Suprapubic skin (tissue), 4 donors: Measurements from ENCODE around the gene ALG12. TPM values are rescaled to one million over a fixed set of nuclear protein-coding genes. Genes with fewer than 3 reads are reported as not detected.
A peak's percentile ranks its signal among the peaks of the same experiment; 100 is the strongest.

Experiments
- DNase-seq, 2 donors: peaks; one replicate each; pipeline ENCODE4 v3.0.0-alpha.2; 2019; ENCODE audit warnings: low spot score in 2 of 2
- H3K27ac ChIP-seq: fragments of 200-600 bp; sonication (generic); one replicate; pipeline ENCODE4 v1.5.1; 2019
- H3K27me3 ChIP-seq: fragments of 200-600 bp; sonication (generic); one replicate; pipeline ENCODE4 v1.5.1; 2019
- H3K36me3 ChIP-seq: fragments of 200-600 bp; sonication (generic); one replicate; pipeline ENCODE4 v1.5.1; 2019
- H3K4me1 ChIP-seq: fragments of 200-600 bp; sonication (generic); one replicate; pipeline ENCODE4 v1.5.1; 2019
- H3K4me3 ChIP-seq: fragments of 200-600 bp; sonication (generic); one replicate; pipeline ENCODE4 v1.5.1; 2019; ENCODE audit warnings: mild to moderate bottlenecking
- H3K9me3 ChIP-seq: fragments of 200-600 bp; sonication (generic); one replicate; pipeline ENCODE4 v1.5.1; 2019
- CTCF ChIP-seq, 2 donors: fragments of 200-600 bp in 1 of 2; fragments of 450-650 bp in 1 of 2; sonication (generic) in 1 of 2; IDR thresholded peaks; one replicate each; pipeline ENCODE4 v1.5.1; 2016 to 2019; ENCODE audit warnings: antibody characterized with exemption in 2 of 2, mild to moderate bottlenecking in 1 of 2, moderate library complexity in 1 of 2
- EP300 ChIP-seq: sonication (generic); formaldehyde crosslinking; IDR thresholded peaks from one replicate; pipeline ENCODE4 v1.6.1; 2017; ENCODE audit warnings: antibody characterized with exemption
- POLR2A ChIP-seq, 2 donors: fragments of 450-650 bp; IDR thresholded peaks; one replicate each; pipeline ENCODE4 v1.6.1; 2017; ENCODE audit warnings: antibody characterized with exemption in 2 of 2, mild to moderate bottlenecking in 2 of 2, moderate library complexity in 2 of 2
- POLR2AphosphoS5 ChIP-seq, 3 donors: sonication (generic); formaldehyde crosslinking; IDR thresholded peaks; one replicate each; pipeline ENCODE4 v1.6.1; 2017; ENCODE audit warnings: antibody characterized with exemption in 3 of 3
- WGBS: methylation state at CpG from one replicate; pipeline ENCODE4 v1.1.5; 2018; 5-methylcytosine and 5-hydroxymethylcytosine counted together
- total RNA-seq, 4 donors: library from RNA; depleted of rRNA; stranded (reverse); fragments of >200 nt; gene quantifications; one replicate each; pipeline ENCODE4 v1.1.0, GENCODE V29; 2016

Gene ALG12
- total RNA-seq, 4 donors from 2014 or later: 13.2 to 23.8 (median 16.8) TPM

DNA sequence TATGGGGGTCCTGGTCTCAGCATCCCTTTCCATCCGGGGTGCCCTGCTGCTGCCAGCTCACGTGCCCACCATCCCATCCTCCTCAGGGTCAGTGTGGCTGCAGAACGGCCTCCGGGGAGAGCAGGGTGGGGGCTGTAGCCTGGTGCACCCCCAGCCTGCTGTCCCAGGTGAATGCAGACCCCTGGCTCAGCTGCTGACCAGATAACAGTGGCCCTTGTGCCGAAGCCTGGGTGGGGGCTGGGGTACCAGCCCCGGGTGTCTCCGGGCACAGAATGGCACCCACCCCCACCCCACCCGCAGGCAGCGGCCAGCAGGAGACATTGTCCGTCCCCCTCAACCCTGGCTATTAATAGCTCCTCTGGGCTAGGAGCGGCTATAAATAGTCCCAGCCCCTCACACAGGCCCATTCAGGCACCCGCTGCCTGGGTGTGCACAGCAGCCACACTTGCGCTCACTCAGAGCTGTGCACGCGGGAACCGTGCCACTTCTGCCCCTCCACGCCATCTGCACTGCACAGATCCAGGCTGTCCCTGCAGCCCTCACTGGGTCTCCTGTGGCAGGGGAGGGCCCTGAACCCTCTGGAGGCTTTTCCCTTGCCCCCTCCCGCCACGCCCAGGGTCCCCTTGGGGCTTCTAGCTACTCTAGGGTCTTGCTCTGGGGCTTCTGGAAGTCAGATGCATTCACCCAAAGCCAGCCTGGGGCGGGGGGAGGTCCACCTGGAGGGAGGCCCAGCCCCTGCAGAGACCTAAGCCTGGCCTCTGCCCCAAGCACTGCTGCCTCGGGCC is 18.9 kb upstream of the ALG12 start:
- Histone ChIP-seq H3K27ac (peak overlapping the region; percentile 98), H3K36me3 (no peaks in the 10 kb centered on the region), H3K9me3 (no peaks in the 10 kb centered on the region), H3K4me1 (peaks cover 65% of the 10 kb centered on the region), H3K4me3 (peak overlapping the region; percentile 61), H3K27me3 (no peaks in the 10 kb centered on the region)
- TF ChIP-seq CTCF (IDR thresholded peaks at IDR 0.05): no peak
- TF ChIP-seq POLR2A (IDR thresholded peaks at IDR 0.05): no peak
- no peak for TF ChIP-seq POLR2AphosphoS5 (IDR thresholded peaks at IDR 0.05)
- TF ChIP-seq EP300: no peak
- WGBS: 73% methylated on average over 9 of the region's 21 CpGs
- no peak for DNase-seq

DNA sequence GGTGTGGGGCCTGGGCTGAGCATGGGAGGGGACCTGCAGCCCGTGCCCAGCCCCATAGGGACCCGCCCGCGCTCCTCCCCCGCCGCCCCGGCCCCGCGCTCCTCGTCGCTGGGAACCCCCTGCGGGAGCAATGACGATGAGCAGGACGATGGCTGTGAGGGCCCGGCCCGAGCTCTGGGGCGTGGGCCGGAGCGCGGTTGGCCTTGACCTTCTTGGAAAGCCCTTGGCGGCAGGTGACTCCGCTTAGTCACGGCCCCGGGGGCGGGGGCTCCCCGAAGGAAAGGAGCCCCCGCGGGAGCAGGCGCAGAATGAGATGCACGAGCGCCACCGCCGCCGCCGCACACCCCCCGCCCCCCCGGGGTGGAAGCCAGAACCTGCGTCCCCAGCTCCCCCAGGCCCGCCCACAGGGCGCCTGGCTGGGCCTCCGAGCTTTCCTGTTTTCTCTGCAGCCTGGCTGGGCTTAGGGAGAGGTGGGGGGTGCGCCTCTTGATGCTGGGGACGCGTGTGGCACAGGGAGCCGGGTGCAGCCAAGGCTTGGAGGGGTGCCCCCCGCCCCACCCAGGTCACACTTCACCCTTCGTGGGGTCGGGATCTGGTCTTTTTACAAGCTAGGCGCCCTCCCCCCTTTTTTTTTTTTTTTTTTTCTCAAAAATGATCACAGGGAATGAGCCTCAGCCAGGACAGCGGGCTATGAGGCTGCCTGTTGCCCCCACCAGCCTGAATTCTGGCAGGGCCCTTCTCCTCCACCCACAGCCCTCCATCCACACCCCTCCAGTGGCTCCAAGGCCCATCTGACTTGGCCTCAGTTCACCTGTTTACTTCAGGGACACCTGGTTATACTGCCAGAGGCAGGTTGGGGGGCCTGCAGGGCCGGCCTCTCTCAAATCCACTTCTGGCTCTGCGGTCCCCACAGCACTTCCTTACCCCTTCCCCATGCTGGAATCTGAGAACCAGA is 18.1 kb upstream of the ALG12 start:
- Histone ChIP-seq H3K27ac (peak overlapping the region; percentile 98), H3K4me1 (peaks cover 73% of the 10 kb centered on the region), H3K4me3 (peak overlapping the region; percentile 61), H3K9me3 (no peaks in the 10 kb centered on the region), H3K27me3 (no peaks in the 10 kb centered on the region), H3K36me3 (no peaks in the 10 kb centered on the region)
- WGBS: 9% methylated on average over 15 of the region's 52 CpGs
- DNase-seq: peak; percentile 95
- TF ChIP-seq EP300 (no peak), POLR2AphosphoS5 (IDR thresholded peaks at IDR 0.05) (peak in 2 of 3 donors; percentile 63 to 80)

GRCh38 chr22:49935561-49935960 is 17.3 kb upstream of the ALG12 start:
- no peak for TF ChIP-seq POLR2A (IDR thresholded peaks at IDR 0.05)
- WGBS: 17% methylated on average over 1 of the region's 16 CpGs
- peak overlapping the region; percentile 98 for H3K27ac ChIP-seq

DNA sequence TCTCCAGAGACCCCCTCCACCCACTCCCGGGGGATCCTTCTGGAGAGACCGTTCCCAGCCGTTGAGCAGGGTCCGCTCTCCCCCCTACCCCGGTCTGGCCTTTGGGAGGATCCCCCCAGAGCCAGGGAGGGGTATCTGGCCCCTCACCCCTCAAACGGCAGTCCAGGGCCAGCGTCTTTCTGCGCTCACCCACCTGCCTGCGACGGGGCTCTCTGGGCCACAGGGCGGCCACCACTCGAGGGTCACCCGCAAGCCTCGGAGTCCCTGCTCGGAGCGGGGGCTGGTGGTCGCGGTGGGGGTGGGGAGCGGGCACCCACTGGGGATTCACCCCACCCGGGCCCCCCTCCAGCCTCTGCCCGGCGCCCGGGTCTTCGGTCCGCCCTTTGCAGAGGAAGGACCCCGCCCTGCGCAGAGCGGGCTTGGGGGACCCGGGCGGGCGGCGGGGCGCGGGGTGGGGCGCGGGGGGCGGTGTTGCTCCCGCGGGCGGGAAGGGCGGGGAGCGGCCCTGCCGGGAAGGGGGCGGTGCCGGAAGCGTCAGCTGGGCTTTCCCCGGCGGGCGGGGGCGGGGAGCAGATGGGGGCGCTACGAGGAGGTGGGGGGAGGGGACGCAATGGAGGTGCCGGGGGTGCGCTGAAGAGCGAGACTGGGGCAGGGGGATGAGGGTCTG is 16.8 kb upstream of the ALG12 start:
- no peak for DNase-seq
- peak in 1 of 2 donors; percentile 6 for TF ChIP-seq POLR2A (IDR thresholded peaks at IDR 0.05)
- TF ChIP-seq POLR2AphosphoS5 (IDR thresholded peaks at IDR 0.05): no peak
- Histone ChIP-seq H3K27ac (peak overlapping the region; percentile 98), H3K9me3 (no peaks in the 10 kb centered on the region), H3K4me3 (peak overlapping the region; percentile 61), H3K36me3 (no peaks in the 10 kb centered on the region), H3K27me3 (no peaks in the 10 kb centered on the region), H3K4me1 (peaks cover 86% of the 10 kb centered on the region)
- WGBS: 0% methylated on average over 2 of the region's 56 CpGs

More at GRCh38 chr22:49935561-49935960, 17.3 kb upstream of the ALG12 start:
- Histone ChIP-seq H3K27me3 (no peaks in the 10 kb centered on the region), H3K4me3 (peak overlapping the region; percentile 61), H3K36me3 (no peaks in the 10 kb centered on the region), H3K4me1 (peaks cover 80% of the 10 kb centered on the region), H3K9me3 (no peaks in the 10 kb centered on the region)
- no peak for DNase-seq

DNA sequence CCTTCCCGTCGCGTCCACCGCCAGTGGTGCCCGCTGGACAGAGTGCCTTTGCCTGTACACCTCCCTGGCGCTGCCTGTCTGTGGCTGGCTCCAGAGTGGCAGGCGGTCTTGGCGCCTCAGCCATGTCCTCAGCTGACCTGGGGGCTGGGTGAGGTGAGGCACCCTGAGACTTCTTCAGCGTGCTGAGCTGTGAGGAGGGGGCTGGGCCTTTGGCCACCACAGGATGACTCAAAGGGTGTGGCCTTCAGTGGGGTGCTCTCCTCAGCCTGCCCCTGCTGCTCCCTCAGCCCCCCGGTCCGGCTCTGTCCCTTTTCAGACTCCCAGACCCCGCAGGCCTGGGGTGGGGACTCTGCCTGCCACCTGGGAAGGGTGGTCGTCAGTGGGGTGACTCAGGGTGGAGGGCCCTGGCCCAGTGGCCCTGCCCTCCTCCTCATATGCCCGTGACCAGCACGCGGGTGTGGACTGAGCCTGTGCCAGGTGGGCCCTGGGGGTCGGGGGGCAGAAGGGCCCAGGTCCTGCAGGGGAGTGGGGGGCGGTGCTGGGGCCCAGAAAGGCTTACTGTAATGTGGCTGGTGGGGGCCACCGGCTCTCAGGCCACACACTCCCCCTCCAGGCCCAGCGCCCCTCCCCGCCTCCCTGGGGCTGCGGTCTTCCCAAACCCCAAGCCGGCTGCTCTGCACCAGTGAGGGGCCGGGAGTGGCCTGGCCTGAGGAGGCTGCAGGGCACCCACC is 16.1 kb upstream of the ALG12 start:
- Histone ChIP-seq H3K4me1 (peaks cover 91% of the 10 kb centered on the region), H3K4me3 (peak overlapping the region; percentile 61), H3K36me3 (no peaks in the 10 kb centered on the region), H3K9me3 (no peaks in the 10 kb centered on the region), H3K27me3 (no peaks in the 10 kb centered on the region), H3K27ac (peak overlapping the region; percentile 98)
- WGBS: no CpG with 5 or more reads among the region's 24 CpGs
- TF ChIP-seq CTCF (IDR thresholded peaks at IDR 0.05) (no peak), POLR2A (IDR thresholded peaks at IDR 0.05) (no peak), POLR2AphosphoS5 (IDR thresholded peaks at IDR 0.05) (no peak), EP300 (no peak)
- DNase-seq: no peak
